Measurements from ENCODE around the gene SHC2.
"Not testable (repeated sequence)": the region's sequence is repeated elsewhere in the genome, so short reads cannot be mapped to it uniquely, and the experiment has no call there.

The SHC2 gene

GRCh38 chr19:427675-428074, 33.2 kb downstream of the SHC2 start:
- not testable (repeated sequence) for DNase-seq

- DNase-seq = peak in 22 of 58 donors; percentile 18 to 59 (median 32)
Measured at GRCh38 chr19:426725-427445, 33.9 kb downstream of the SHC2 start.

GRCh38 chr19:425056-425455, 35.8 kb downstream of the SHC2 start:
- no peak for DNase-seq

GRCh38 chr19:424546-424945, 36.3 kb downstream of the SHC2 start:
- DNase-seq = no peak

GRCh38 chr19:423691-424466, 37.0 kb downstream of the SHC2 start:
- no peak for DNase-seq

- DNase-seq = not testable (repeated sequence)
Measured at GRCh38 chr19:422917-423226, 38.0 kb downstream of the SHC2 start.

GRCh38 chr19:422213-422916, 38.5 kb downstream of the SHC2 start:
- no peak for DNase-seq

GRCh38 chr19:419721-420515, 40.9 kb downstream of the SHC2 start:
- no peak for DNase-seq

GRCh38 chr19:418761-419671, 41.8 kb downstream of the SHC2 start:
- DNase-seq = no peak

- DNase-seq = no peak
Measured at GRCh38 chr19:416416-416815, 44.4 kb downstream of the SHC2 start.

GRCh38 chr19:415292-415691, 45.5 kb downstream of the SHC2 start:
- no peak for DNase-seq

GRCh38 chr19:413756-414420, 46.9 kb downstream of the SHC2 start:
- DNase-seq = no peak

GRCh38 chr19:412356-413355, 48.2 kb downstream of the SHC2 start:
- no peak for DNase-seq

- no peak for DNase-seq
Measured at GRCh38 chr19:411723-412355, 49.0 kb downstream of the SHC2 start.

- DNase-seq = not testable (repeated sequence)
Measured at GRCh38 chr19:411121-411722, 49.6 kb downstream of the SHC2 start.

- peak in 1 of 58 donors; percentile 22 for DNase-seq
Measured at GRCh38 chr19:410243-410781, 50.5 kb downstream of the SHC2 start.

Measured in anterior cingulate cortex (tissue), 58 donors.